Smooth muscle cell (in vitro differentiated cells): ENCODE results near the gene ZNF789. TPM values are rescaled to one million over a fixed set of nuclear protein-coding genes. Genes with fewer than 3 reads are reported as not detected.

Experiments used
- DNase-seq: peaks from one replicate; lab custom pipeline; 2025; ENCODE audit not compliant: unreplicated experiment; lab: John Stamatoyannopoulos, UW
- H2AFZ ChIP-seq: fragments of 200-600 bp; sonication (generic); 2 replicates; pipeline ENCODE4 v1.6.0; 2016; ENCODE audit warnings: antibody characterized with exemption, low read depth, mild to moderate bottlenecking
- H3F3A ChIP-seq: fragments of 200-600 bp; sonication (generic); 2 replicates; pipeline ENCODE4 v1.6.0; 2017; ENCODE audit warnings: antibody characterized with exemption, low read depth
- H3K27ac ChIP-seq: fragments of 200-600 bp; sonication (generic); 2 replicates; pipeline ENCODE4 v1.5.1; 2016; ENCODE audit warnings: low read depth, mild to moderate bottlenecking
- H3K27me3 ChIP-seq: fragments of 200-600 bp; sonication (generic); 2 replicates; pipeline ENCODE4 v1.6.1; 2016; ENCODE audit warnings: low read depth, mild to moderate bottlenecking
- H3K36me3 ChIP-seq: fragments of 200-600 bp; sonication (generic); 2 replicates; pipeline ENCODE4 v1.5.1; 2016; ENCODE audit warnings: low read depth
- H3K4me1 ChIP-seq: fragments of 200-600 bp; sonication (generic); 2 replicates; pipeline ENCODE4 v1.5.1; 2016; ENCODE audit warnings: low read depth
- H3K4me2 ChIP-seq: fragments of 200-600 bp; sonication (generic); 2 replicates; pipeline ENCODE4 v1.6.0; 2016; ENCODE audit warnings: mild to moderate bottlenecking
- H3K4me3 ChIP-seq: fragments of 200-600 bp; sonication (generic); 2 replicates; pipeline ENCODE4 v1.5.1; 2016; ENCODE audit warnings: mild to moderate bottlenecking
- H3K79me2 ChIP-seq: fragments of 200-600 bp; sonication (generic); 2 replicates; pipeline ENCODE4 v1.6.0; 2016; ENCODE audit warnings: low read depth, mild to moderate bottlenecking
- H3K9ac ChIP-seq: fragments of 200-600 bp; sonication (generic); 2 replicates; pipeline ENCODE4 v1.6.0; 2016; ENCODE audit warnings: low read depth
- H3K9me3 ChIP-seq: fragments of 200-600 bp; sonication (generic); replicated peaks from 2 replicates; pipeline ENCODE4 v1.5.1; 2016; ENCODE audit warnings: low read depth
- H4K20me1 ChIP-seq: fragments of 200-600 bp; sonication (generic); 2 replicates; pipeline ENCODE4 v1.6.0; 2016; ENCODE audit warnings: low read depth
- whole genome bisulfite sequencing: methylation state at CpG from one replicate; pipeline ENCODE4 v1.1.7; 2016; ENCODE audit warnings: low lambda C conversion rate; 5-methylcytosine and 5-hydroxymethylcytosine counted together
- polyA plus RNA-seq: library from polyadenylated mRNA; unstranded; fragments of >200 nt; fragmentation: Nextera tagmentation; extraction: Ambion mirVana; gene quantifications from 2 replicates; pipeline ENCODE4 v1.2.1, GENCODE V29; 2016
- total RNA-seq: library from RNA; depleted of rRNA; stranded (reverse); fragments of >200 nt; gene quantifications from 2 replicates; pipeline ENCODE4 v1.2.3, GENCODE V29; 2014
- TF ChIP-seq, protein P1 (sequence below): fragments of 200-600 bp; sonication (generic); IDR thresholded peaks from 2 replicates; pipeline ENCODE4 v1.5.1; 2017; ENCODE audit warnings: borderline replicate concordance, mild to moderate bottlenecking, antibody characterized with exemption; ENCODE audit not compliant: insufficient read depth, poor library complexity, severe bottlenecking

The ZNF789 gene
- total and polyA plus RNA-seq, 2 experiments from 2014 or later, result 2.2 to 2.5 TPM

DNA sequence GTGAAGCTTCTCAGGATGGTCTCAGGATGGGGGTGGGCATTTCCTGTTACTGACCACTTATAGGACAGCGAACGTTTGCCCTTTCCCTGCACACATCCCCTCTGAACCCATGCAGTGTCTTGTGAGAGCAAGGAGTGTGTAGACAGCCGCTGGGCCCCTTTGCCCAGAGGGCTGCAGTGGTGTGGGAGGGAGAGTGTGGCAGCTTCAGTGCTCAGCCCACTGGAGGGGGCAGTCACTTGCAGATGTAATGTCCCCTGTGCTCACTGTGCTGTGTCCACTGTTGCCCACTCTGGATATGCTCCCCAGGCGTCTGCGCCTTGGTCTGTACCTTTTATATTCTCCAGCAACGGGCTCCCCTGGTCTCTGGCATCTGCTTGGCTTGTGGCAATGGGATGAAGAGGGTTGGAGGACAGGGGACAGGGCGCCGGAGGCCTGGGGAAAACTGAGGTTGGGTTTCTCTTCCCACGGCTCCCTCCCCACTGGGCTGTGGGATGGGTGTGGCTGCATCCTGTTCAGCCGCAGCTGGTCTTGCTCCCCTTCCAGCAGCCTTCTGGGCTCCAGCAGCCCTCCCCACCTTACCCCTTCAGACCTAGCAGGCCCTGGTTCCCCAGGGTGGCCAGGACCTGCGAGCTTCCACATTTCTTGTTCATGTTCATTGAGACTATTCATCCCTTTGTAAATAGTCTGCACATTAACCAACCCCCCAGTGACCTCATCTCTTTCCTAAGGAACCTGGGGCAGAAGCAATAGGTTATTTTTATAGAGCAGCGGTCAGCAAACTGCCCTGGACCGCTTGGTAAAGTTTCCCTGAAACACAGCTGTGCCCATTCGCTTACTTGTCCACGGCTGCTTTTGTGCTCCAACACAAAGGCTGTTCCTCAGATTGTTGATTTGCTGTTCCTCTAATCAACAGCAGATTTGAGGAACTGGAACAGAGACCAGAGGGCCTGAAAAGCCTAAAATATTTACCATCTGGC is 6.1 kb downstream of the ZNF789 start:
- no peak overlapping the region for H3K27ac ChIP-seq
- H3K9ac ChIP-seq, result no peak overlapping the region
- peaks cover 6% of the 10 kb centered on the region for H3K36me3 ChIP-seq
- no peaks in the 10 kb centered on the region for H3F3A ChIP-seq
- DNase-seq, result no peak
- H3K9me3 ChIP-seq, result no peaks in the 10 kb centered on the region
- H3K4me1 ChIP-seq, result no peaks in the 10 kb centered on the region
- WGBS, result 94% methylated on average over 15 of the region's 15 CpGs
- H3K27me3 ChIP-seq, result no peaks in the 10 kb centered on the region
- H3K4me3 ChIP-seq, result no peak overlapping the region
- H3K4me2 ChIP-seq, result no peak overlapping the region
- H2AFZ ChIP-seq, result no peak overlapping the region
- H4K20me1 ChIP-seq, result peaks cover 10% of the 10 kb centered on the region
- peaks cover 53% of the 10 kb centered on the region for H3K79me2 ChIP-seq
- TF ChIP-seq, protein P1, sequence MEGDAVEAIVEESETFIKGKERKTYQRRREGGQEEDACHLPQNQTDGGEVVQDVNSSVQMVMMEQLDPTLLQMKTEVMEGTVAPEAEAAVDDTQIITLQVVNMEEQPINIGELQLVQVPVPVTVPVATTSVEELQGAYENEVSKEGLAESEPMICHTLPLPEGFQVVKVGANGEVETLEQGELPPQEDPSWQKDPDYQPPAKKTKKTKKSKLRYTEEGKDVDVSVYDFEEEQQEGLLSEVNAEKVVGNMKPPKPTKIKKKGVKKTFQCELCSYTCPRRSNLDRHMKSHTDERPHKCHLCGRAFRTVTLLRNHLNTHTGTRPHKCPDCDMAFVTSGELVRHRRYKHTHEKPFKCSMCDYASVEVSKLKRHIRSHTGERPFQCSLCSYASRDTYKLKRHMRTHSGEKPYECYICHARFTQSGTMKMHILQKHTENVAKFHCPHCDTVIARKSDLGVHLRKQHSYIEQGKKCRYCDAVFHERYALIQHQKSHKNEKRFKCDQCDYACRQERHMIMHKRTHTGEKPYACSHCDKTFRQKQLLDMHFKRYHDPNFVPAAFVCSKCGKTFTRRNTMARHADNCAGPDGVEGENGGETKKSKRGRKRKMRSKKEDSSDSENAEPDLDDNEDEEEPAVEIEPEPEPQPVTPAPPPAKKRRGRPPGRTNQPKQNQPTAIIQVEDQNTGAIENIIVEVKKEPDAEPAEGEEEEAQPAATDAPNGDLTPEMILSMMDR, result no peak

DNA sequence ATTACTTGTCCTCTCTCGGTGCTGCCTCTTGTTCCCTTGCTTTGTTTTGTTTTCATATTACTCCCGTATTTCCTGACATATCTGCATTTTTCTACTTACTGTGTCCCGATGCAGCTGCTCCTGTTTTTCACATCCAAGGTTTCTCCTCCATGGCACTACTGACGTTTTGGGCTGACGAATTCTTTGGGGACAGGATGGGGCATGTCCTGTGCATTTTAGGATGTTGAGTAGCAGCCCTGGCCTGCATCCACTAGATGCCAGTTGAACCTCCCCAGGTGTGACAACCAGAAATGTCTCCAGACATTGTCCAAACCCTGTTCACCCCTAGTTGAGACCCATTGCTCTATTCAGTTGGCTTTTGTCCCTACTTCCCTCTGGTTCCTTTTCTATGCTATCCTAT is 12.4 kb downstream of the ZNF789 start:
- H3K27me3 ChIP-seq, result no peaks in the 10 kb centered on the region
- WGBS, result 93% methylated on average over 5 of the region's 5 CpGs
- peaks cover 6% of the 10 kb centered on the region for H3K79me2 ChIP-seq
- DNase-seq, result no peak
- H2AFZ ChIP-seq, result no peak overlapping the region
- H3K9me3 ChIP-seq, result no peaks in the 10 kb centered on the region
- H3K4me3 ChIP-seq, result no peak overlapping the region
- no peaks in the 10 kb centered on the region for H3K4me1 ChIP-seq
- H3K36me3 ChIP-seq, result peaks cover 6% of the 10 kb centered on the region
- no peaks in the 10 kb centered on the region for H4K20me1 ChIP-seq
- H3F3A ChIP-seq, result no peaks in the 10 kb centered on the region
- TF ChIP-seq, protein P1, result no peak
- H3K9ac ChIP-seq, result no peak overlapping the region
- H3K4me2 ChIP-seq, result no peak overlapping the region
- H3K27ac ChIP-seq, result no peak overlapping the region

DNA sequence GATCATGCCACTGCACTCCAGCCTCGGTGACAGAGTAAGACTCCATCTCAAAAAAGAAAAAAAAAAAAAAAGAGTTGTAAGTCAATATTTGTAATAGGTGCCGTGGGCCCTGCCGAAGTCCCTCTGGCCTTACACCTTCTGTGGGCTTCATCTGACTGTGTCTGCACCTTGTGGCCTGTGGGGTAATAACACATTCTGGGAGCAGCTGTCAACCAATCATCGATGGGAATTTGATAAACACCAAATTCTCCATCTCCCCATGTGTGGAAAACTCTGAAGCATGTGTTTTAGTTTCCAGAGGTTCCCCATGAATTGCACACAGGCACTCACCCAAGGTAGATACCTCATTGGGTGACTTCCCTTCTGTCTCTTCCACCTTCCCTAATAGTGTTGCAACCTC is 16.5 kb downstream of the ZNF789 start:
- Histone ChIP-seq H3F3A (no peaks in the 10 kb centered on the region), H3K27me3 (no peaks in the 10 kb centered on the region), H3K4me1 (no peaks in the 10 kb centered on the region), H3K9me3 (peaks cover 10% of the 10 kb centered on the region), H3K79me2 (no peaks in the 10 kb centered on the region), H2AFZ (no peak overlapping the region), H3K27ac (no peak overlapping the region), H3K4me2 (no peak overlapping the region), H3K9ac (no peak overlapping the region), H3K4me3 (no peak overlapping the region), H3K36me3 (peaks cover 15% of the 10 kb centered on the region), H4K20me1 (no peaks in the 10 kb centered on the region)
- DNase-seq, result no peak
- TF ChIP-seq, protein P1, result no peak
- WGBS, result 97% methylated on average over 4 of the region's 4 CpGs

DNA sequence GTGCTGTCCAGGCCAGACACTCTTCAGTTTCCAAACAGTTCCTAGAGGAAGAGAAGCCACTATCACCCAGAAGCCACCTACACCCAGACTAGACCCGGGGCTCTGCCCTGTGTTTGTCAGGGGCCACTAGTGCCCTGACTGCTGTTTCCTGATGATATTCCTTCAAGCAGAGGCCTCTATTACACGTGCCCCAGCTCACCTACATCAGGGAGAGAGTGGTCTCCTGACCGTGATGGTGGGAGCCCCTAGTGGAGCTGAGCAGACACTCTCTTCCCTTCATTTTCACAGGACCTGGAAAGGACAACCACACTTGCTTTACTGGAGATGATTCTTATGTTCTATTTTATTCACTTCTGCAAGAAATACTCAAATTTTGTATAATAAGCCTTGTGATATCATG is 18.2 kb downstream of the ZNF789 start:
- WGBS, result 69% methylated on average over 3 of the region's 3 CpGs
- Histone ChIP-seq H3K4me2 (no peak overlapping the region), H3F3A (no peaks in the 10 kb centered on the region), H2AFZ (no peak overlapping the region), H3K27me3 (no peaks in the 10 kb centered on the region), H3K4me3 (no peak overlapping the region), H3K27ac (no peak overlapping the region), H3K4me1 (no peaks in the 10 kb centered on the region), H4K20me1 (no peaks in the 10 kb centered on the region), H3K9ac (no peak overlapping the region), H3K36me3 (peaks cover 23% of the 10 kb centered on the region), H3K79me2 (peaks cover 13% of the 10 kb centered on the region), H3K9me3 (peaks cover 12% of the 10 kb centered on the region)
- DNase-seq, result no peak
- TF ChIP-seq, protein P1, result no peak
